GM12874 (cell line): Measurements from ENCODE around the gene ISG20.
A peak's percentile ranks its signal among the peaks of the same experiment; 100 is the strongest.

Source experiments
- TF ChIP-seq, protein P1 (sequence below): IDR thresholded peaks from 2 replicates; pipeline ENCODE4 v1.5.1; 2011; ENCODE audit warnings: low read depth, mild to moderate bottlenecking, control low read depth, low read length, moderate library complexity; ENCODE audit not compliant: insufficient read depth

The ISG20 gene

GRCh38 chr15:88654430-88655102 lies 15.8 kb downstream of the ISG20 start:
- TF ChIP-seq, protein P1, sequence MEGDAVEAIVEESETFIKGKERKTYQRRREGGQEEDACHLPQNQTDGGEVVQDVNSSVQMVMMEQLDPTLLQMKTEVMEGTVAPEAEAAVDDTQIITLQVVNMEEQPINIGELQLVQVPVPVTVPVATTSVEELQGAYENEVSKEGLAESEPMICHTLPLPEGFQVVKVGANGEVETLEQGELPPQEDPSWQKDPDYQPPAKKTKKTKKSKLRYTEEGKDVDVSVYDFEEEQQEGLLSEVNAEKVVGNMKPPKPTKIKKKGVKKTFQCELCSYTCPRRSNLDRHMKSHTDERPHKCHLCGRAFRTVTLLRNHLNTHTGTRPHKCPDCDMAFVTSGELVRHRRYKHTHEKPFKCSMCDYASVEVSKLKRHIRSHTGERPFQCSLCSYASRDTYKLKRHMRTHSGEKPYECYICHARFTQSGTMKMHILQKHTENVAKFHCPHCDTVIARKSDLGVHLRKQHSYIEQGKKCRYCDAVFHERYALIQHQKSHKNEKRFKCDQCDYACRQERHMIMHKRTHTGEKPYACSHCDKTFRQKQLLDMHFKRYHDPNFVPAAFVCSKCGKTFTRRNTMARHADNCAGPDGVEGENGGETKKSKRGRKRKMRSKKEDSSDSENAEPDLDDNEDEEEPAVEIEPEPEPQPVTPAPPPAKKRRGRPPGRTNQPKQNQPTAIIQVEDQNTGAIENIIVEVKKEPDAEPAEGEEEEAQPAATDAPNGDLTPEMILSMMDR, result no peak

DNA sequence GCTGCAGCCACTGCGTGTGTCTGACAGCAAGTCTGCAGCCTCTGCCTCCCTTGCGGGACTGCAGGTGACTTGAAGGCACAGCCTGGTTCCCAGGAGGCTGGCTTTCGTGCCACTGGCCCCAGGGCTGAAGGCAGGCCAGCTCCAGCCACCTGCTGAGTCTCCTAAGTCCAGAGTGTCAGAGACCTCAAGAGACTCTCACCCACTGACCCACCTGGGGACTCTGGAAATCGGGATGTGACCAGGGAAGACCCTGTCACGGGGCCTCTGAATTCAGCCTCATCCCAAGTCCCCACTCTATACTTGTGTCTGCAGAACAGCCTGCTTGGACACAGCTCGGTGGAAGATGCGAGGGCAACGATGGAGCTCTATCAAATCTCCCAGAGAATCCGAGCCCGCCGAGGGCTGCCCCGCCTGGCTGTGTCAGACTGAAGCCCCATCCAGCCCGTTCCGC lies 16.3 kb downstream of the ISG20 start:
- TF ChIP-seq, protein P1, result no peak

DNA sequence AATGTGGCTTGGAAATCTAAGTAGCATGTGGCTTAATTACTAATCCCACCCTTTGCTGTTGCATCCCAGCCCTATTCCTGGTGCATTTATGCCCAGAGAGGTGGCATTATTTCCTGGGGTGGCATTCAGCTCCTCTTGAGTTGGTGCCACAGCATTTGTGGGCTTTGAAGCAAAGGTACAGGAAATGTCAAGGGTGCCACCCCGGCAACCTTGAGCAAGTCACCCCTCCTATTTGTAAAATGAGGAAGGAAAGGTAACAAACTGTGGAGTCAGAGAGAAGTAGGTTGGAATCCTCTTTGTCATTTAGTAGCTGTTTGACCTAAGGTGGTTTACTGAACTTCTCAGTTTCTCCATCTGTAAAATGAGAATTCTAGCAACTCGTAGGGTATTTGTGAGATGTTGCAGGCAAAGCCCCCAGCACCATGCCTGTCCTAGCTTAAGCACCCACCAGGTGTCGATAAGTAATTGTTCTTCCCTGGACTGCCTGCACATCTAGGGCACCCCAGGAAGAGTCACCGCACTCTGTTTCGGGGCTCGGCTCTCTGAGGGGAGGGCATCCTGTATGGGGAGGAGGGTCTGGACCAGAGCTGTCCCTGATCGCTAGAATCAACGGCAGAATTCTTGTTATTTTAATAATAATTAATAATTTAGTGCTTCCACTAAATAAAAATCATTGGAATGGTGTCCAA lies 17.1 kb downstream of the ISG20 start:
- TF ChIP-seq, protein P1, result no peak

DNA sequence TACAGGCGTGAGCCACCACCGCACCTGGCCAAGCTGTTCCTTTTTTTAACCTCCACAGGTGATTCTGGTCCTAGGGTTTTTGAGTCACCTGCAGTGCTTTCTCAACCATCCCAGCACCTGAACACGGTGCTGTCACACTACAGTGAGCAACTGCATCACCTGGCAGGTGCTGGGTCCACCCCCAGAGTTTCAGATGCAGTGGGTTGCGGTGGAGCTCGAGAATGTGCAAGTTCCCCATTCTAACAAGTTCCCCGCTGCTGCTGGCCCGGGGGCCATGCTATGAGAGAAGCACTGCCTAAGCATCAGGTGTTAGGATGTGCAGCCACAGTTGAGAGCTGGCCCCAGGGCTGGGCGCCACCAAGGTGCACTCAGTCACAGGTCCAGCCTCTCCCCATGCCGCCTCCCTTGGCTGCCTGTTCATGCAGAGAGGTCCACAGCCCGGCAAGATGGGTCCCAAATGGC lies 18.0 kb downstream of the ISG20 start:
- TF ChIP-seq, protein P1, result no peak

- TF ChIP-seq, protein P1, result peak; percentile 65
Measured at GRCh38 chr15:88657326-88658069, 18.7 kb downstream of the ISG20 start.

- TF ChIP-seq, protein P1, result no peak
Measured at GRCh38 chr15:88658070-88658965, 19.5 kb downstream of the ISG20 start.
